ENCODE data around the gene AKAP11.

DNA sequence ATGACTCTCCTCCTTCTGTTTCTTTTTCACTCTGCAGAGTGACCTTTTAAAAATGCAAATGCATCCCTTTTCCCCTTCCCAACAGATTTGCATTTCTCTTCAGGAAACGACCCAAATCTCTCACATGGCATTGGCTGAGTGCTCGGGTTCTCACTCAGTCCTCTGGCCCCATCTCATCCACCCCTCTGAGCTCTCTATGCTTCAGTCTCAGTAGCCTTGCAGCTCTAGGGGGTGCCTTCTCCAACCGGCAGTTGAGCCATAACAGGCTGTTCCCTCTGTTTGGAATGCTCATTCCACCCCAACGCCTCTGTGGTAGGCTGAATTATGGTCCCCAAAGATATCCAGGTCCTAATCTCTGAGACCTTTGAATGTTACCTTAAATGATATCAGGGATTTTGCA, 78.2 kb downstream of the AKAP11 start:
- TF ChIP-seq, protein P1, sequence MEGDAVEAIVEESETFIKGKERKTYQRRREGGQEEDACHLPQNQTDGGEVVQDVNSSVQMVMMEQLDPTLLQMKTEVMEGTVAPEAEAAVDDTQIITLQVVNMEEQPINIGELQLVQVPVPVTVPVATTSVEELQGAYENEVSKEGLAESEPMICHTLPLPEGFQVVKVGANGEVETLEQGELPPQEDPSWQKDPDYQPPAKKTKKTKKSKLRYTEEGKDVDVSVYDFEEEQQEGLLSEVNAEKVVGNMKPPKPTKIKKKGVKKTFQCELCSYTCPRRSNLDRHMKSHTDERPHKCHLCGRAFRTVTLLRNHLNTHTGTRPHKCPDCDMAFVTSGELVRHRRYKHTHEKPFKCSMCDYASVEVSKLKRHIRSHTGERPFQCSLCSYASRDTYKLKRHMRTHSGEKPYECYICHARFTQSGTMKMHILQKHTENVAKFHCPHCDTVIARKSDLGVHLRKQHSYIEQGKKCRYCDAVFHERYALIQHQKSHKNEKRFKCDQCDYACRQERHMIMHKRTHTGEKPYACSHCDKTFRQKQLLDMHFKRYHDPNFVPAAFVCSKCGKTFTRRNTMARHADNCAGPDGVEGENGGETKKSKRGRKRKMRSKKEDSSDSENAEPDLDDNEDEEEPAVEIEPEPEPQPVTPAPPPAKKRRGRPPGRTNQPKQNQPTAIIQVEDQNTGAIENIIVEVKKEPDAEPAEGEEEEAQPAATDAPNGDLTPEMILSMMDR (conservative IDR thresholded peaks at IDR 0.05 in 1 of 2, IDR thresholded peaks at IDR 0.05 in 1 of 2; ENCODE audit: low read depth in 1 of 2, low read length in 2 of 2) = no peak
- TF ChIP-seq EZH2 (IDR thresholded peaks at IDR 0.05; ENCODE audit: low read length, missing control alignments) = no peak
